GM21423 (cell line): ENCODE measurements around the gene PBOV1.

ENCODE experiments used
- ATAC-seq: cut with Tn5 transposase; IDR thresholded peaks from one replicate; pipeline ENCODE4 v1.9.1; 2021; ENCODE audit warnings: mild to moderate bottlenecking, moderate library complexity; ENCODE audit not compliant: unreplicated experiment

The PBOV1 gene

GRCh38 chr6:138218449-138218848 lies at the start of gene PBOV1:
Gene PBOV1 (minus strand): TSS chr6:138218491. CDS start chr6:138218395, 96 bp downstream.
- no peak for ATAC-seq

DNA sequence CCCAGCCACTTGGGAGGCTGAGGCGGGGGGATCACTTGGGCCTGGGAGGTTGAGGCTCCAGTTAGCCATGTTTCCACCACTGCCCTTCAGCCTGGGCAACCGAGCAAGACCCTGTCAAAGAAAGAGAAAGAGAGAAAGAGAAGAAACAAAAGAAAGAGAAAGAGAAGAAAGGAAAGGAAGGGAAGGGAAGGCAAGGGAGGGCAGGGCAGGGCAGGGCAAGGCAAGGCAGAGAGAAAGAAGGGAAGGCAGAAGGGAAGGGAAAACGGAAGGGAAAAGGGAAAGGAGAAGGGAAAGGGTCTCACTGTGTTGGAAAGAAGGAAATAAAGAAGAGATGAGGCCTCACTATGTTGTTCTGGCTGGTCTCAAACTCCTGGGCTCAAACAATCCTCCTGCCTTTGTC lies 47.8 kb upstream of the PBOV1 start:
- ATAC-seq, result no peak

DNA sequence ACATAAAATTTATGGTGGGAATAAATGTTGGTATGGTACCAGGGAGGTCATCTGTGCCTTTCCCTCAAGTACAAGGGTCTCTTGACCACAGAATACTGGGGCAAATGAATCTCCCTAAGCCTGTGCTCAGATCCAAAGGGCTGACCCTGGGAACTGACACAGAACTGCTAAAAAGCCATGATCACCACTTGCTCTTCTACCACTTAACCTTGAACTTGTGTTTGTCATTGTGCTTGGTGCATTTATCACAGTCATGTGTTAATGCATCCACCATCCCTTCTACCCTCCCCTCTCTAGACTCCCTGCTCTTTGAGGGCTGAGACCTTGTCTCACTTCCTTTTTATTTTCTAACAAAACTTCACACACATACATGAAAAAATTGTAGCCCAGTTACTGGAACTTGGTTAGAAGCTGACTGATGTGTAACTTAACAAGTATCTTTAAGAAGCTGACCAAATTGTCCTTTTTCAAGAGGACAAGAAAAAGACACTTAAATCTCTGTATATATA lies 46.1 kb upstream of the PBOV1 start:
- ATAC-seq, result no peak

DNA sequence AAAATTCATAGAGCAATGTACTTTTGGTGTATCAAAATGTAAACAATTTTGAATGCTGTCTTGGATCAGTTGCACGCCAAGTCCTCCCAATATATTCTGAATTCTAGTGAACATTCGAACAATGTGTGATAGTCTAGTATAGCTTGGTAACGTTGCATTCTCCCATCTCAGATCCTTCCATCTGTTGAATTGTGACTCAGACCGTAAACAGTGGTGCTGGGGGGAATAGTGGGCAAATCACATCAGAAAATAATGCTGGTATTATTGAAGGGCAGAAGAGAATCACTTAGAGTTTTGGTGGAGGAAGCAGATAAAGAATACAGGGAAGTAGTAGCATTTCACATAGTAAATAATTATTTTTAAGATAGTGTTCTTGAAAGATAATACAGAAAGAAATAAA lies 45.7 kb upstream of the PBOV1 start:
- ATAC-seq, result no peak

DNA sequence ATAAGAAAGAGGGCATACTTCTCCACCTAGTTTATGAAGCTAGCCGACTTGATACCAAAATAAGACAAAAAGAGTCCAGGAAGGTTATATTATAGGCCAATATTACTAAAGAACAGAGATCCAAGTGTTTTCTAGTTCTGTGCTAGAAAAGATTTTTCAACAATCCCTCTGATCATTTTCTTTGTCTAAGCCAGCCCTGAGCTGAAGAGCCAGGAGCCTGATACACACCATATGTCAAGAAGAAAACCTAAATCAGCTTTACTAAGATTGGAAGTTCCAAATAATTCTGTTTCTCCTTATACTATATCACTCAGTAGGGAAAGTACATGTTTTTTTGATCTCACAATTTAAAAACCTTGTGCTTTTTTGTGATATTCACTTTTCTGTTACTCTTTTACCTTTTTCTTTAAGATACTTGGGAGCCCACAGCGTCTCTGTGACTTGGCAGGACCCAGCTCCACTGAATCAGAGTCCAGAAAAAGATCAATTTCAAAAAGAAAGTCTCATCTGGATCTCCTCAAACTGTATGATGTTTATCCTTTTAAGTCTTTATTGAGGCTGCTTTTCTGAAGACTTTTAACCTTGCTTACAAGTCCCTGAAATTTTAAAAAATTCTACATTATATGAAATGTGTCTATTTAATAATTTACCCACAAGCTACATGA lies 43.0 kb upstream of the PBOV1 start:
- ATAC-seq, result no peak

DNA sequence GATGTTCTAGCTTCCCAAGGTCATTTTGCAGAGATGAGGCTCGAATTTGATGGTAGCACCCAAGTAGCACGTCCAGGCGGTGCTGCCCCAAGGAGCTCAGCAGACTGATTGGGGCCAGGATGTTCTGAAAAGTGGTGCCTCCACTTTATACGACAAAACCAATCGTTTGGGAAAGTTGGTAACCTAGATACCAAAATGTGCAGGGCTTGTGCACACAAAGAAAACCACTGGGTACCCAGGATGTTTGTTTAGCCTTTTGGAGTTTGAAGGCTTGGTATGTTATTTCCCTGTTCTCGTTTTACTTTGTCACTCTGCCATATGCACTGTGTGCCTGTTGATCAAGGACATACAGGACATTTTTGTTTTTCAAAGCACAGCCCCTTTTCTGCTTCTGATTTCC lies 40.7 kb upstream of the PBOV1 start:
- ATAC-seq, result no peak

- no peak for ATAC-seq
Measured at GRCh38 chr6:138258197-138258596, 39.9 kb upstream of the PBOV1 start.

- no peak for ATAC-seq
Measured at GRCh38 chr6:138257638-138258040, 39.3 kb upstream of the PBOV1 start.

- no peak for ATAC-seq
Measured at GRCh38 chr6:138255443-138255842, 37.2 kb upstream of the PBOV1 start.

GRCh38 chr6:138253731-138254130 lies 35.4 kb upstream of the PBOV1 start:
- no peak for ATAC-seq

GRCh38 chr6:138250513-138251247 lies 32.4 kb upstream of the PBOV1 start:
- ATAC-seq, result no peak

DNA sequence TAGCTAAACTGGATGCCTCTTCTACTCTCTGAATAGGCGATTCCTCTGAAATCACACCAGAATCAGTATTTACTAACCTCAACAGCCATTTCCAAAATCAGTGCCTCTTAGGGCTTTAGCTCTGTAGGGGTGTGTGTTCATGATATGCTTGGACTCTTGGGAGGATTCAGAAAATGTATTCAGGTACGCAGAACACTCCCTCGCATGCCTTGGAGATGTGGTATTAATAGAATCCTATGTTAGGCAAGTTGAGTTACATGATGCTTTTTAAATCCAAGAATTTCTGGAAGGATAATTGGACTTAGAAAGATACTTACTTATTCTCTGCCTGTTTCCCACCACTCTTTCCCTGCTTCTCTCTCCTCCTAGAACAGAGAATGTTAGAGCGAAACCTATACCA lies 31.8 kb upstream of the PBOV1 start:
- ATAC-seq, result no peak

GRCh38 chr6:138248878-138249277 lies 30.6 kb upstream of the PBOV1 start:
- no peak for ATAC-seq

DNA sequence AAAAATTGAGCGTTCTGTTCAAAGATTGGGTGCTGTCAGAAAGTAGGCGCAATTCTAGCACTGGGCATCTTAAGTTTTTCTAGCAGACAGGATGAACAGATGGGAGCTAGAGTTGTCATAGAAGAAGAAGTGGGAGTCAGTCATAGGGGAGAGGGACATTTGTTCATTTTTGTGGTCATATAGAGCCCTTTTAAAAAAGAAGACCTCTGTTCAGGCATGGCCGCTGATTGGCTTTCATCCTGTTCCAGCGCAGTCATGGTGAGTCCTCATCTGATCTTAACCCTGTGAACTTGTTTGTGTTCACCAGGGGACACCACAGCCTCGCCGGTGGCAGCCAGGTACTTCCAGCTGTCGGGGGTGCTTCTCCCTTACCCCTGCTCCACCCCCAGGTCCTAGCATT lies 29.7 kb upstream of the PBOV1 start:
- no peak for ATAC-seq

DNA sequence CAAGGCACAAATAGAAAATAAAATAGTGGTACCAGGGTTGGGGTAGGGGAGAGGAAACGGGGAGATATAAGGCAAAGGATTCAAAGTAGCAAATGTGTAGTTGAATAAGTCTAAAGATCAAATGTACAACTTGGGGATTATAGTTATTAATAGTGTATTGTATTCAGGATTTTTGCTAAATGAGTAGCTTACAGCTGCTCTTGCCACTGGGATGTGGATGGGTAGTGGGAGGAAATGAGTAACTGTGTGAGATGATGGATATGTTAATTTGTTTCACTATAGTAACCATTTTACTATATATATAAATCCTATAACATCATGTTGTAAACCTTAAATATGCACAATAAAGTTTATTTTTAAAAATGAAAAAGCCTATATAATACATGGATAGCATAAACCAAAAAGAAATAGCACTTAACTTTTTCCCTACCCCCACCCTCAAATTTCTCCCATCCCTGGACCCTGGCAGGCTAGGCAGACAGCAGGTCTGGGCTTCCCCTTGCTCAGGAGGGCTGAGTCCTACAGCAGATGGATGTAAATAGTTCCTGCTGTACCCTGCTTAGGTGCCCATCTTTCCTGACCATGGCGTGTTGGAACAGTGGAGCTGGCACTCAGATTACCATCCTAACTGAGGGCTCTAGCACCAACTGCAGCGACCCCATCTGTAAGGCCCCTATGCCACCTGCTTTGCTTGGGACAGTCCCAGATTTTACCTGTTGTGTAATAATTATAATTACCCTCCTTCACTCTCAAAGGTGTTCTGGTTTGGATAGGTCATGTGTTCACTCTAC lies 28.6 kb upstream of the PBOV1 start:
- no peak for ATAC-seq

DNA sequence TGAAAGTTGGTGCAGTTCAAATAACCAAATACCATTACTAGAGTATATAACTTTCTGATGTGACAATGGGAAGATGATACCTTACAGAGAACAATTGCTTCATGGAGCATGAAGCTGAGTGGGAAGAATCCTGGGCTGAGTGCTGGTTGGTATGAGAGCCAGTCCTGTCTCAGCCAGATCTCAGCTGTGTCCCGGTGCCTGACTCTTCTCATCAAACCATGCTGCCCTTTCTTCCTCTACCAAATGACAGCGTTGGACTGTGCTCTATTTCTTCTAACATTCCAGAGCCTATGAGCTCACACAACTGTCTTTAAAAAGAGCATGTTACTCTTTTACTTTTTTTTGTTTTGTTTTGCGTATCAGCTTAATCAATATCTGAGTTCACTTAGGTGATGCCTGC lies 27.5 kb upstream of the PBOV1 start:
- ATAC-seq, result no peak

GRCh38 chr6:138242987-138243592 lies 24.8 kb upstream of the PBOV1 start:
- ATAC-seq, result no peak

- no peak for ATAC-seq
Measured at GRCh38 chr6:138241934-138242333, 23.6 kb upstream of the PBOV1 start.

DNA sequence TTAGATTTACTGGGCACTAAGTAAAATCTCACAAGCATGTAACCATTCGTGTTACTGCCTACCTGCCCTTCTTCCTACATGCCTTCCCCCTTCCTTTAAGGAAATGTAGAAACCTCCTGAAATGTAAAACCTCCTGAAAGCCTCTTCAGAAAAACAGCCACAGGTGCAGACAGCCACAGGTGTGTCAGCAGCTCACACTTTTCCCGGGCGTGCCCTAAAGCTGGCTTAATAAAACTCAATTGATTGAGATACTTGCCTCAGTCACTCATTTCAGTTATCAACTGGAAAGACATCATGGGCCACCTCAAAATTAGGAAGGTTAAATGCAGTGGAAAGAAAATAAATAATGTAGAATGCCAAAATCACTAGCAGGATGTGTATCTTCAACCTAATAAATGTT lies 23.1 kb upstream of the PBOV1 start:
- ATAC-seq, result no peak

DNA sequence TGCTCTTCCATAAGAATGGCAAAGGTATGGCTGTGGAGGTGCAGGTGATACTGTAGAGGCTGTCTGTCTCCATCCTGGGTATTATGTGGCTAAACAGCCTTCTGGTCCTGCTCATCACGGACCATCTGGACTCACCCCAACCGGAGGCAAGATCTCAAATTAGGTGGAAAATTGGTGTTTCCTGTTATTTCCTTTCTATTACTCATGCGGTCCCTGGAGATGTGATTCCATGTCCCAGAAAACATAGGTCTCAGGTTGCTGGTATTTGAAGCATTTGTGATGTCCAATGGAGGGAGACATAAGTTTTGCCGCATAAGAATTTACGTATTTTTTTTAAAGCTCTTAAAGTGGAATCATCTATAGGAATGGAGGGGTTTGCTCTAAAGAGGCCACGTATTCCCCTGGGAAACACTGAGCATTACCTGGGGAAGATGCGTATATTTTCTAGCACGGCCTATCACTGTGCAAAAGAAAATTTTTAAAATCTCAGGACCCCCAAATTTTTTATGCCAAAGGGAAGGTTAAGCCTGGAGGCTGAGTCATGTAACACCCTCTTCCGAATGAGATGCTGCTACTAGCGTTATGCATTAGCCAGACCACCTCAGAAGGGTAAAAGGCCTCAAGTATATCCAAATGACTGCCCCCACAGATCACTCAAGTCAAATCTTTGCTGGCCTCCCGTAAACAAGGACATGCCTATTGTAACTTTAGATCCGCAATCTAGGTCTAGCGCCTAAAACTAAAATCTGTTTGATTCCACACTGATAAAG lies 22.4 kb upstream of the PBOV1 start:
- no peak for ATAC-seq

DNA sequence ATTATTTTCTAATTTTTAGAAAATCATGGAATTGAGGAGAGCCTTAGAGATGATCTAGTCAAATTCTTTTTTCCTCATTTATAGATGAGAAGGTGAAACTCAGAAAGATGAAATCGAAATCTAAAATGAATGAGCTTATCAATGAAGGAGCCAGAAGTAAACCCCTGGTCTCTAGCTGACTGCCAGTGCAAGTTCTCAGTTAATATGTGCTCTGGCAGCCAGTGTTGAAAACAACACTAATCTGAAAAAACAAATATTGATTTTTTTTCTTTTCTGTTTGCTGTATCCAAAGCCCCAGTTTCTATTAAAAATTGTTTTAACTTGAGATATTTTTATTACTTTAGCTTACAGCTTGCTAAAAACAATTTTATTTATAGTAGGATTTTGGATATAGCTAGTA lies 21.5 kb upstream of the PBOV1 start:
- no peak for ATAC-seq
